HPDE6-E6E7 (cell line): Measurements from ENCODE around the gene POU2AF2.
"Not testable (repeated sequence)": the region's sequence is repeated elsewhere in the genome, so short reads cannot be mapped to it uniquely, and the experiment has no call there.

Source experiments
- DNase-seq: peaks from one replicate; pipeline ENCODE4 v3.0.0; 2011; ENCODE audit warnings: missing footprints; ENCODE audit errors: extremely low spot score

POU2AF2 gene

DNA sequence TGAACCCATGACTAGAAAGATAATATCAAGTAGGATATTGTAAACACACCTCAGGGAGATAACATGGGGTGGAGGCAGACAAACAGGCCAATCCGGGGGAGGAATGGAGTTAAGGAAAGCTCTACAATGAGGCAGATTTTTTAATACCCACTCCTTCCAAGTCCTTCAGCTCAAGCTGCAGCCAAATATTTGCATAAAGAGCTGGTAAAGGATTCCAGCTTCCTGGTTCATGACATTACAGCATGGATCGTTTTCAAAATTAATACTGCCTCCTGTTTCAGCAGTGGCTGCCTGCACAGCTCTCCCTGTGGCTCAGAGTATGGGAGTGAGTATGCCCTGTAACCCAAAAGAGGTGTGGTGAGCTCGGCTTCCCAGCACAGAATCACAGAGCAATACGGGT is 57.9 kb downstream of the POU2AF2 start:
- DNase-seq: no peak

DNA sequence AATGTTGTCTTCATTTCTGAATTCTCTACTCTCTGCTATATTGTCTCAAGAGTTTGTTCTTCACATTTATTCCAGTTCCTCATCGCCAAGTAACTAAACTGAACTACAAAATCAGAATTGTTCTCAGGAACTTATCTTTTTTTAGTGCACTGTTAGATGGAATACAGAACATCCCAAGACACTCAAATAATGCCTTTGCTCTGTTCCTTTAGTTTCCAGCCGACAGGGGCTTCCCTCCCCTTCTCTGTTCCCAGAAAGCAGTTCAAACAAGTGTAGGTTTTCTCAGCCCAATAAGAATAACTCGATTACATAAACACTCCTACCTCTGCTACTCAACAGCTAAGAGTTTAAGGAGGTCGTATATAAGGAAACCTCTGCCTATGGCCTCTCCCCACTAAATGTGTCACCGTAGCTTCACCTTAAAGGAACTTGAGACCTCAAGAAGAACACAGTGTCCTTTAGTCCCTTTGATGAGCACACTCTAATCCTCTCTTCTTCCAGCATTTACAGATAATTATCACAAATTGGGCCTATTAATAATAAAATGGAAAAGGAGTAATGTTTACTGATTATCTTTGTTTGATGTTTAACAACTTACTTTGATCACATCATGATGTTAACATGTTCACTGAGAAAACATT is 59.8 kb downstream of the POU2AF2 start:
- no peak for DNase-seq

DNA sequence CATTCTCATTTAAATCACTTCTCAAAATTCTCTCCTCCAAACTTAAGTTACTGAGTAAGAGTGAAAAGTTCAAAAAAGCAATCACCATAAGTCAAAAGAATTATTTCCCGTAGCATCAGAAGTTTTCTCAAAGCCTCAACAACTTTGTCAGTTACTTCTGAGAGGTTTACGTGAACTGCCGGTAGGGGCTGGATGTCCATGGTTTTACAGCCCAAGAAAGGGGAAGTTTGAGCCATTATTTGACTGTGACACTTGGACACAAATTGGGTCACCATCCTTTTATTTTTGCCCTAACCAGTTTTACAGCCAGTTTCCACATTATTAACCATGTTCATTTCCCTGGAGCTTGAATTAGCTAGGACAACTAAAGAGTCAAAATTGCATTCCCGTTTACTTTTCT is 60.4 kb downstream of the POU2AF2 start:
- no peak for DNase-seq

DNA sequence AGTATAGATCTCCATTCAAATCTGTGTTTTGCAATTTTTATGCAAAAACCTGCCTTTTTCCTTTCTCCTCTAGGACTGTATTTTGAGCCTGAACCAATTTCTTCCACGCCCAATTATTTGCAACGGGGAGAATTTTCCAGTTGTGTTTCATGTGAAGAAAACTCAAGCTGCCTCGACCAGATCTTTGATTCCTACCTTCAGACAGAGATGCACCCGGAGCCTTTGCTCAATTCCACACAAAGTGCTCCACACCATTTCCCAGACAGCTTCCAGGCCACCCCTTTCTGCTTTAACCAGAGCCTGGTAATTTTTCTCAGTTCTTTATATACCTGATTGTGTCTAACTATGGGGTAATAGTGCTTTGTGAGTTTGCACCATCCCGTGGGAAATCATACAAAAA is 60.8 kb downstream of the POU2AF2 start:
- DNase-seq: no peak

DNA sequence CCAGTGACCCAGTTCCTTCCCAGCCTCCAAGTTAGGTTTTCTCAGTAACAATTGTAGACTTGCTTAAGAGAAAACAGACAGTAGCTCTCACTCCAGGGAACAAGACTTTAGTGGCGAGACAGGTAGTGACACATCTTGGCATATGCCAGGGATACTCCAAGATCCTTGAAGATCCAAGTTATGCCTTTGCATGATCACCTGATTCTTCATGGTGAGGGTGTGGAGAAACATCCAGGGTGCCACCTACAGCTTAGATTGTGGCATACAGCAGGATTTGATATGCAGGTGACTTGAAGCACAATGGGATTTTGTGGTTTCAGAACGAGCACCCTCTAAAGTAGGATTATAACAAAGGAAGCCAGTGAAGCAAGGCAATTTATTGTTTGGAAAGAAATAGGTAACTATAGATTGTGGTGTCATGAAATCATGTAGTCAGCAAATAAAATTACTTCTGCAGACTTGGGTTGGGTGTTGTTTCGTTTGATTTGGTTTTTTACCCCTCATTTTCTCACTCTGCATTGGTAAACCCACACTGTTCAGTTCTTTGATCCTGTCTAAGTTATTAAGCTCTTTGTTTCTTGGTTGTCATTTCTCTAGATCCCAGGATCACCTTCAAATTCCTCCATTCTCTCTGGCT is 62.1 kb downstream of the POU2AF2 start:
- DNase-seq: no peak

DNA sequence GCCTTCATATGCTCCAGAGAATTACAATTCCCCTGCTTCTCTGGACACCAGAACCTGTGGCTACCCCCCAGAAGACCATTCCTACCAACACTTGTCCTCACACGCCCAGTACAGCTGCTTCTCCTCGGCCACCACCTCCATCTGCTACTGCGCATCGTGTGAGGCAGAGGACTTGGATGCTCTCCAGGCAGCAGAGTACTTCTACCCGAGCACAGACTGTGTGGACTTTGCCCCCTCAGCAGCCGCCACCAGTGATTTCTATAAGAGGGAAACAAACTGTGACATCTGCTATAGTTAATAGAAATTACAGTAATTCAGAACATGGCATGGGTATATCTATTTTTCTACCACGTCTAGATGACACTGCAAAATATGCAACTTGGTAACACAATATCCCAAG is 62.6 kb downstream of the POU2AF2 start:
- no peak for DNase-seq

DNA sequence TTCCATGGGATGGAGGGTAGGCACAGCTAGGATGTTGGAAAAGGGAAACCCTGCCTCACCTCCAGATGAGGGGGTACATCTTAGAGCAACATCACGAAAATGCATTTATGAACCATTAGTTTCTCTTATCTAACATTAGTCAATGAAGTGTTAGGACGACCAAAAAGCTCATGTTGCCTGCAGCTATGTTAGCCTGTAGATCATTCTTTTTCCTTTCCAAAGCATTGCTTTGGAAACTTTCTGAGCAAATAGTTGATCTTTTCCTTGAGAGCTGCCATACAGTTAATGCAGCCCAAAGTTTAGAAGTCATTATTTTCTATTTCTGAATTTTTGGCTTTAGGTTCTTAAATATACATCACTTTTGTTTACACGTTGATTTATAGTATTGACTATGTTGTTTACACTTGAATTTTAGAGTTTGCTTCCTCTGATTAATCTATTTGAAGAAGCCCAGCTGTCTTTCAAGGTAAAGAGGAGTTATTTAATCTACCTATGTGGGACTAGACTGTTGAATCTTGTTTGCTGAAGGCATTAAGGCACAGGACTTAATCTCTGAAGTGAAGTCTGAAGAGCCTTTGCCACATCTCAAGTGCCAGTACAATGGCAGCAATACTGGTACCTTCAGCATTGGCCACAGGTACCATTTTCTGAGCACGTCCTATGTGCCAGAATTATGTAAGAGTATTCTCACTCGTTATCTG is 63.8 kb downstream of the POU2AF2 start:
- no peak for DNase-seq

DNA sequence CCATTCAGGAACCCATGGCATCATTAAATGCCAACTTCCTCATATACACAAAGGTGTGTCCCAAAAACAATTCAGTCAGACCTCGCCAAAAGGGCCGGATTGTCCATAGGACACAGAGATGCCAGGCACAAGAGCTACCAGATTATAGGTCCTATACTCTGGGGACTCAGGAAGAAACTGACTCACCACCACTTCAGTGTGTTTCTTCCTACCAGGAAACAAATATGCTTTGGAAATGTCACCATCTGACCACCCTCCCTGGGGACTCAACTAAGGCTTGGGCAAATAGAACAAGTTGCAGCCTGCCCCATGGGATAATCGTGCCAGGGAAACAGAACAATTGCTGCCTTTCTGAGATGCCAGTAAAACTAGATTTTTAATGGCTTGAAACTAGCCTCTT is 64.6 kb downstream of the POU2AF2 start:
- DNase-seq: no peak

DNA sequence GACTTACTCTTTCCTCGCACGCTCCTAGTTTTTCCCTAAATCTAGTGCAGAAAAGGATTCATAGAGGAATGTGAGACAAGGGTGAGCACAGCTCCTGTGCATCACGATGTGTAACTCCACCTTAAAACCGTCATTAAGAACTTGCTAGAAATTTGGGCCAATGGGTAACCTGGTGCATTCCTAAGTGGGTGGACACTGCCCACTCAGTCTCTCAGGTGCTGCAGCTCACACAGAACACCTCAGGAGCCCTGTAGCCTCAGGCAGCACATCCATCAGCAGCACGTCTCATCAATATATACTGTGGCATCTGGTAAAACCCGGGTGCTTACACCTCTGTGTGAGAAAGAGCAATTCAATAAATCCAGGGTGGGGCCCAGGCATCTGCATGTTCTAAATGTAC is 65.2 kb downstream of the POU2AF2 start:
- DNase-seq: no peak

DNA sequence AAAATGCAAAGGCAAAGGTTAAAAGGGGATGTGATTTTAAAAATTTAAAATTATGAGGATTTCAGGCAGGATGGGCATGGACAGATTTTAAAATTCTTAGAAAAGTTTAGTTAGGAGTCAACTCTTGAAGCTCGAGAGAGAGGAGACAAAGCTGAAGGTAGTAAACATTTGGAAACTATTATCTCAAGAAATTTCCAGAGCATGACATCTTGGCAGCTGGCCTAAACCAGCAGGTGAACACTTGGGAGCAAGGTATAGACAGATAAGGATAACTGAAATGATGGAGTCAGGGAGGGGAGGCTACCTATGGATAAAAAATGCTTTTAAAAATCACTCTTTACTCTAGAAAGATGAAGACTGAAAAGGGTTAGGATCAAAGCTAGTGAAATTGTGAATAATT is 66.6 kb downstream of the POU2AF2 start:
- DNase-seq: no peak

DNA sequence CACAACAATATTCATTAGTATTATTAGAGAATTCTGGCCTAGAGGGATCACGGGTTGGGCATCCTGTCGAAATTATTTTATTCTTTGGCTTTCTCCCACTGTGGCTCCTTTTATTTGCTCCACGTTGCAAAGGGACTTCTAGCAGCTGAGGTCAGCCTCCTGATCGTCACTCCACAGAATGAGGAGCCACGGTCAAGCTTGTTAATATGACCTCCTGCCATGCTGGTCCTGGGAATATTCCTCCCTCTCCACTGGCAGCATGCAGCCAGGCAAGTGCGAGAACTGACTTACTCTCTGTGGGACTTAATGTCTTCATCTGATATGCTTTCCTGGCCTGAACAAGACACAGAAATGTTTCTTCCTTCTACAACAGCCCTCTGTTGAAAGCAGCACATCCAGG is 73.8 kb downstream of the POU2AF2 start:
- DNase-seq: no peak

DNA sequence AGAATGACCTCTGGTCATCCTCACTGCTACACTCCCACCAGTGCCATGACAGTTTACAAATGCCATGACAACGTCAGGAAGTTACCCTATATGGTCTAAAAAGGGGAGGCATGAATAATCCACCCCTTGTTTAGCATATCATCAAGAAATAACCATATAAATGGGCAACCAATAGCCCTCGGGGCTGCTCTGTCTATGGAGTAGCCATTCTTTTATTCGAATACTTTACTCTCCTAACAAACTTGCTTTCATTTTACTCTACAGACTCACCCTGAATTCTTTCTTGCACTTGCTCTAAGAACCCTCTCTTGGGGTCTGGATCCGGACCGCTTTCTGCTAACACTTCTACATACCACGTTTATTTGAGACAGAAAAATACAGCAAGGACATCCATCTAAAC is 74.7 kb downstream of the POU2AF2 start:
- DNase-seq: not testable (repeated sequence)

DNA sequence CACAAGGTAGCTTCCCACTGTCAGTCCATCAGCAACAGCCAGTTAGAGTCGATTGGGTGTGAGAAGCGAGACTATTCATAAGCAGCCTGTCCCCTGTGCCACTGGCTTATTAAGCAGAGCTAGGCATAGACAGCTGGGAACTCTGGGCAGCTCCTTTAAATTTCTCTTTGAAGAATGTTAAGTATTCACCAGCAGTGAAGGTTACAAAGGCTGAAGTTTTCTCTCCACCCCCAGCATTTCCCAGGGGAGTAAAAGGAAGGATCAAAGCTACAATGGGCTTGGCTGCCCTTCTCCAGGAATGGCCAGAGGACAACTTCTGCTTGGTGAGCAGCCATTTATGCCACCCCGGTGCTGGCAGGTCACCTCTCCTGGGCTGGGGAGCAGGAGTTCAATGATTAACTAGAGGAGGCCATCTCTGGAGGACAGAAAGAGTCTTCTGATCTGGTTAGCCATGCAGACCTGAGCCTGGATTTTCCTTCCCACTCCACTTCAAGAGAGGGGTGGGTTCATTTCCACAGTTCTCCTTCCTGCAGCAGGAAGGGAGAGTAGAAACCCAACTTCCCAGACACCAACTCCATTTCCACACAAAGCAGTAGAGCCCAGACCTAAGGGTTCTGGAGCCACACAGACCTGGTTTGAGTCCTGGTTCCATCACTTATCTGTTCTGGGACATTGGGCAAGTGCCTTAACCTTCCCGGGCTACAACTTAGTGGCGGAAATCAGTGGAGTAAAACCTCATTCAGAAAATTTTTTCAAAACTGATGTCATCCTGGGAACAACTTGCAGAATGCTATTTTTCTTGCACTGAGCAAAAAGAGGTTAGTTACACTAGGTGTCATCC is 75.4 kb downstream of the POU2AF2 start:
- DNase-seq: no peak

DNA sequence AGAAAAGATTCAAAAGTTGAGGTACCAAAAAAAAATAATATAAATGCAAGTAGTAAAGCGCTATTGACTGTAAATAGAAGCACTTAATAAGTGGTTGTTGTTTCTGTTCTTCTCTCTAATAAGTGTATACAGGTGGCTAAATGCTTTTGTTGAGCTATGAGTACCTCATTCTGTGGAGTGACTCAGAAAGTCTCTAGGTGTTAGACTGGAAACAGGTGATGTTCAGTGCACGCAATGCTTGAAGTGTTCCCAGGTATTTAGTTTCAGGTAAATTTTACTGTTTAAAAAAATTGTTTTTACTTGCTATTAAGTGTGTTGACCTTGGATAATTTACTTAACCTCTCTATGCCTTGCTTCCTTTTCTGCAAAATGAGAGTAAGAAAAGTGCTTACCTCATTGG is 77.0 kb downstream of the POU2AF2 start:
- DNase-seq: no peak

DNA sequence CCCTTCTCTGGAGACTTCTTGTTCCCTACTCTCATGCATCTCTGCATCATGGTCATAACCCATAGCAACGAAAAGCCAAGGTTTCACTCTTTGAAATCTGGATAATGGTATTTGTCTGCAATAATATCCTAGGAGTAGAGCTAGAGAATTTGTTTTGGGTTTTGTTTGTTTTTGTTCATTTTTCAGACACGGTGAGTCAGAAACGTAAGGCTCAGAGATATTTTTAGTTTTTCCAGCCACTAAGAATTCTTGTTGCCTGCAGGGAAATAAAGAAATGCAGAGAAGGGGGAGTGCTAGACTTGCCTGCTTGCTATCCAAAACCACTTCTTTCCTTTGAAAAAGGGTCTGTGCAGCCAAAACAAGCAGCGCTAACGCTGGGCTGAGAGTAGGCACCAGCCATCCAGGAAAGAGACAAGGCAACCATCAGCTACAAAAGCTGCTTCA is 78.8 kb downstream of the POU2AF2 start:
- no peak for DNase-seq

DNA sequence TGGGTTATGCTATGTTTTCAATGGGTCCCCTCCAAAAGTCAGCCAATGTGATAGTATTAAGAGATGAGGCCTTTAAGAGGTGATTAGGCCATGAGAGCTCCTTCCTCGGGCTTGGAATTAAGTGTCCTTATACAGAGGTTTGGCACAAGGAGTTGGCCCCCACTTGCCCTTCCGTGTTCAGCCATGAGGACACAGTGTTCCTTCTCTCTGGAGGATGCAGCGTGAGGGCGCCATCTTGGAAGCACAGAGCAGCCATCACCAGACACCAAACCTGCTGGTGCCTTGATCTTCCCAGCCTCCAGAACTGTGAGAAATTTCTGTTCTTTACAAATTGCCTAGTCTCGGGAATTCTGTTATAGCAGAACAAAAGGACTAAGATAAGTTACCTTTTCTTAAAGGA is 79.7 kb downstream of the POU2AF2 start:
- DNase-seq: no peak

DNA sequence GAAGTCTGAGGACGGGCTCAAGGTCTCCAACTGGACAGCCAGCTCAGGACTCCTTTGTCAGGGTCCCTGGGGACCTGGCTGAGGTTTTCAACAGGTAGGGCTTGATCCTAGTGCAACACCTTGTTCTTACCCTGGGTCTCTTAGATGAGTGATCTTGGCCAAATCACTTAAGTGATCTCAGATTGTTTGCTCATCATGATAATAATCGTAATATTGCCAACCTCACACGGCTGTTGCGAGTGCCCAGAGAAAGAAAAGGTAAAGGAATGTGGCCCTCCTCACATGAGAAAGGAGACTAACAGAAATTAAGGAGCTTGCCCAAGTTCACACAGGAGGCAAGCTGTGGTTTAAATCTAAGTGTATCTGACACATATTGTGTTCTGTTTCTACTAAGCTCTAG is 81.3 kb downstream of the POU2AF2 start:
- DNase-seq: no peak

DNA sequence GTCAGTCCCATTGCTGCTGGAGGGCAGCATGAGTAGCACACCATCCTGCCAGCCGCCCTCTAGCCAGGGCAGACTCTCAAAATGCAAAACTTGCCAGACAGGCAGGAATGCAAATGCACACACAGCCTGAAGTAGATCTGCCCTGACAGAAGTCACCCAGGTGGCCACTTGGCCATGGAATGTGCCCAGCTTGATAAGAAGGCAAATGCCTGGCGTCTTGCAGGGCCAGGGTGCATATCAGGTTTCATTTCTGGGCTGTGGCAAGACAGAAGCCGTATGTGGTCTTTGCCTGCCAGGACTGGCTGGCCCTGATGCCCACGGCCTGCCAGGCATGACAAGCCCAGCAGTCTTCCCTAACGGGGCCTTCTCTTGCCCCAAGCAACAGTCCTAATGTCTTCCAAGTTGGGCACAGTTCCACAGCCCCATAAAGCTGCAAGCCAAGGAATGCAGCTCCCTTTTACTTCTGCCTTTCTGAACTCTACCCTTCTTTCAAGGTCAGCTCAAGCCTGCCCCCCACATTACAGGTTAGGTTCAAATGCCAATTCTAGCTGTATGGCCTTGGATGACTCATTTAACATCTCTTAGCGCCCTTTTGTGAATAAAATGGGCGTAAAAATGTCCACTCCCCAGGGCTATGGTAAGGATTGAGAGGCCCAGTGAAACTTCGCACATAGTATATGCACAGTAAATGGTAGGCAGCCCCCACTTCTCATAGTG is 82.5 kb downstream of the POU2AF2 start:
- DNase-seq: no peak

DNA sequence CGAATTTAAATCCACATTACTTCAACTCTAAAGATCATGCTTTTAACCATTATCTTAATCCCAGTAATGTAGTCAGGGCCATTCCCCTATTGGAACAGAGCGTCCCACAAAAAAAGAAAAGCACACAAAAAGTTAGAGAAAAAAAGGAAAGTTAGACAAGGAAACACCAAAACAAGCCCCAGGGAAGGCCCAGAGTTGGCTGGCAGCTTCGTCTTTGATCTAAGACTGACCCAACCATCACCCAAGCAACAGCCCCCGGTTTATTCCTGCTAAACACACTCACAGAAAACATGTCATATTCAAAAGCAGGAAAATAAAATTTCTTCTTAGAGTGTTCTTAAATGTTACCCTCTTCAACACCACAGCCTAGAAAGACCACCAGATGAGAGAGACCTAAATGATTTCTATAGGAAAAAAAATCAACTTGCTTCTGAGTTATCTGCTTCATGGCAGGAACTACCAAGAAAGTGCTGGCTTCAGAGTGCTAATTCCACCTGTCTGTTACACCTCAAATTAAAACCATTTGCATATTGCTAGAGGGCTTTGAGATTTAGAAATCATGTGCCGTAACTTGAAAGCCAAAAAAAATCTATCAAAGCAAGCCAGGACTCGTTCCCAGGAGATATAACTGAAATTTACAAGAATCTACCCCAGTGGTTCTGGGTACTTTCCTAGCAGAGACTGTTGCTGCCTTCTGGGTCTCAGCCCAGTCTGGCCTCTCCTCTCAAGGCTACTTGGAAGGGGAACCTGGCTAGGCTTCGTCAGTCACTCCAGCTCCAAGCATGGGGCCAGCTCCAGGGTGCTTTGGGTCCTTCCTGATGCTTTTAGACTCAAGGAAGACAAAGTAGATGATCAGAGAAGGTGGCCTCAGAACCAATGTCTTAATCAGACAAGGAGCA is 84.0 kb downstream of the POU2AF2 start:
- no peak for DNase-seq

DNA sequence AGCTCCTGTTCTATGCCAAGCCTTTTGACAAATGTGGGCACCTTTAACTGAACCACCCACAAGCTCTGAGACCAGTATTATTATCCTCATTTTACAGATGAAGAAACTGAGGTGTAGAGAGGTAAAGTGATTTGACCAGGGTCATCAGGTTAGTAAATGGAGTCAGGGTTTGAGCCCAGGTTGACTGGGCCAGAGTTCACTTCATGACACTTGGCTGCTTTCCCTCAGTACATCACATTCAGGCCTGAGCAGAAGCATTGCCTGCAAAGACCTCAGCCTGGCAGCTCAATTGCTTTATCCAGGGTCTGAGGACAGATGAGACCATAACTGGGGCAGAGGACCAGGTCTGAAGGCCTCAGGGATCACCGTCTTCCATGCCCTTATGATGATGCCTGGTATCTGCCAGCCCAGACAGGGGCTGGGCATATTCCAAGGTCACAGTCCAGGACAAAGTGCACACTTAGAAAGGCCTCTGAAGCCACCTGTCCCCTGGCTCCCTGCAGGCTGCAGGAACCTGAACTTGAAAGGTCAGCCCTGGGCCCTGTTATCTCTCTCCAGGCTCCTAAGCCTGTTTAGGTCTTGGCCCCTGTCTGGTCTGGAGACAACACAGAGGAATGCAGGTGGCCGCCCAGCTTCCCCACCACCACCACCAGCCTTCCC is 84.8 kb downstream of the POU2AF2 start:
- no peak for DNase-seq
